Esophagus muscularis mucosa (tissue), 4 donors: ENCODE data around the gene SGCG. TPM values are rescaled to one million over a fixed set of nuclear protein-coding genes. Genes with fewer than 3 reads are reported as not detected.

Experiments used
- DNase-seq: peaks from one replicate; pipeline ENCODE4 v3.0.0-alpha.2; 2017; ENCODE audit errors: extremely low spot score
- H3K27ac ChIP-seq, 4 donors: fragments of 200-600 bp; sonication (generic); replicated peaks in 1 of 4; 1 replicate in 3 of 4; 2 replicates in 1 of 4; pipeline ENCODE4 v1.5.1; 2016 to 2019; ENCODE audit warnings: mild to moderate bottlenecking in 1 of 4
- H3K27me3 ChIP-seq, 4 donors: fragments of 200-600 bp; sonication (generic); one replicate each; pipeline versions ENCODE4 v1.5.1 to v1.6.0; 2016 to 2019
- H3K36me3 ChIP-seq, 4 donors: fragments of 200-600 bp; sonication (generic); one replicate each; pipeline ENCODE4 v1.5.1; 2016 to 2019
- H3K4me1 ChIP-seq, 4 donors: fragments of 200-600 bp; sonication (generic); one replicate each; pipeline ENCODE4 v1.5.1; 2016 to 2019
- H3K4me3 ChIP-seq, 4 donors: fragments of 200-600 bp; sonication (generic); 1 replicate in 2 of 4; 2 replicates in 2 of 4; pipeline ENCODE4 v1.5.1; 2016 to 2019; ENCODE audit warnings: mild to moderate bottlenecking in 4 of 4, moderate library complexity in 1 of 4
- H3K9me3 ChIP-seq, 4 donors: fragments of 200-600 bp; sonication (generic); 1 replicate in 3 of 4; 2 replicates in 1 of 4; pipeline ENCODE4 v1.5.1; 2016 to 2019
- CTCF ChIP-seq, 3 experiments: fragments of 200-600 bp in 2 of 3; fragments of 450-650 bp in 1 of 3; sonication (generic) in 2 of 3; IDR thresholded peaks; one replicate each; pipeline ENCODE4 v1.5.1; 2017 to 2019; ENCODE audit warnings: antibody characterized with exemption in 3 of 3, mild to moderate bottlenecking in 2 of 3, moderate library complexity in 1 of 3
- EP300 ChIP-seq: sonication (generic); formaldehyde crosslinking; IDR thresholded peaks from one replicate; pipeline ENCODE4 v1.6.1; 2017; ENCODE audit warnings: antibody characterized with exemption
- POLR2A ChIP-seq: fragments of 450-650 bp; IDR thresholded peaks from one replicate; pipeline ENCODE4 v1.6.1; 2017; ENCODE audit warnings: antibody characterized with exemption, moderate library complexity, mild to moderate bottlenecking, low read depth
- POLR2AphosphoS5 ChIP-seq, 2 donors: sonication (generic); formaldehyde crosslinking; IDR thresholded peaks; one replicate each; pipeline ENCODE4 v1.6.1; 2017; ENCODE audit warnings: antibody characterized with exemption in 2 of 2
- WGBS: methylation state at CpG from one replicate; pipeline ENCODE4 v1.1.5; 2018; 5-methylcytosine and 5-hydroxymethylcytosine counted together
- intact Hi-C: fragments of 100-400 bp; cut with DNase I; formaldehyde crosslinking; loops from one replicate; pipeline ENCODE4 v1.15.1; 2023
- total RNA-seq, 4 donors: library from RNA; depleted of rRNA; stranded (reverse); fragments of >200 nt; gene quantifications; one replicate each; pipeline versions ENCODE4 v1.1.0 to v1.2.1, GENCODE V29; 2016

SGCG gene
- total RNA-seq, 4 donors from 2014 or later = 0.42 to 1.7 (median 1.1) TPM

DNA sequence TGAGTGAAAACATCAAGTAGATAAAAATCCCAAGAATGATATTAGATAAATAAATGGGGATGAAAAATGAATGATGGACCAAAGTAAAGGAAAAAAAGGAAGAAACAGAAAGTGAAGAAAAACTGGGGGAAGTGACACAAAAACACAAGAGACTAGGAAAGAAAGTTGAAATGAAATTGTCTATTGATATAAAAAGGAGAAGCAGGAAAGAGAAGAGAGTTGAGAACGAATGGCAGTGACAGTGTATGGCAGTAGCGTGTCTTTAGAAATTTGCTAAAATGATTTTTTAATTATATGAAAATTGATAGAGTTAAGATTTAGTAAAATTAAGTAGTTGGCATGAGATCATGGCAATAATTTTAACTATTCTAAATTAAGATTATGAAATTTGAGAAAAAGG lies 36.3 kb upstream of the SGCG start:
- 66% methylated on average over 2 of the region's 2 CpGs for WGBS
- no peaks in the 10 kb centered on the region for H3K27me3 ChIP-seq
- intact Hi-C loops = no loop called here
- H3K4me3 ChIP-seq = no peak overlapping the region
- H3K4me1 ChIP-seq = peaks cover 0 to 12% (median 6%) of the 10 kb centered on the region in 4 donors
- no peaks in the 10 kb centered on the region for H3K9me3 ChIP-seq
- no peak overlapping the region for H3K27ac ChIP-seq
- TF ChIP-seq POLR2AphosphoS5 (IDR thresholded peaks at IDR 0.05) = no peak
- no peak for DNase-seq
- no peaks in the 10 kb centered on the region for H3K36me3 ChIP-seq

DNA sequence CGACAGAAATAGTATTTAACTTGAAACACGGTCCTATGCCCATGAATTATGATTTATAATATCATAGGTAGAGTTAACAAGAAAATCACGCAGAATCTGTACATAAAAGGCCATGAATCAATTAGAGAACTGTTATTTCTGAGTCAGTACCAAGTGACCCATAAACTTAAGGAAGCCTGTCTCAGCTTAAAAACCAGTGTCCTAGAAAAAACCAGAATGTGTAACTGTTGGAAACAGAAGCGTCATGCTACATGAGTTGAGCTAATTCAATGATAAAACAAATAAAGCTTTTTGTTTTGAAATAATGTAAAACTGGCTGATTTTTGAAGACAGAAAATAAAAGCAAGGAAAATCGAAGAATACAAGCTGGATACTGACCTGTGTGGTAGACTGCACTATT lies 34.8 kb upstream of the SGCG start:
- whole genome bisulfite sequencing = 78% methylated on average over 5 of the region's 5 CpGs
- Histone ChIP-seq H3K36me3 (no peaks in the 10 kb centered on the region), H3K27ac (no peak overlapping the region), H3K4me1 (peaks cover 0 to 12% (median 6%) of the 10 kb centered on the region in 4 donors), H3K27me3 (no peaks in the 10 kb centered on the region), H3K4me3 (no peak overlapping the region), H3K9me3 (no peaks in the 10 kb centered on the region)
- TF ChIP-seq CTCF (IDR thresholded peaks at IDR 0.05) (no peak), POLR2A (no peak), POLR2AphosphoS5 (IDR thresholded peaks at IDR 0.05) (no peak), EP300 (no peak)
- intact Hi-C loops = no loop called here
- no peak for DNase-seq

DNA sequence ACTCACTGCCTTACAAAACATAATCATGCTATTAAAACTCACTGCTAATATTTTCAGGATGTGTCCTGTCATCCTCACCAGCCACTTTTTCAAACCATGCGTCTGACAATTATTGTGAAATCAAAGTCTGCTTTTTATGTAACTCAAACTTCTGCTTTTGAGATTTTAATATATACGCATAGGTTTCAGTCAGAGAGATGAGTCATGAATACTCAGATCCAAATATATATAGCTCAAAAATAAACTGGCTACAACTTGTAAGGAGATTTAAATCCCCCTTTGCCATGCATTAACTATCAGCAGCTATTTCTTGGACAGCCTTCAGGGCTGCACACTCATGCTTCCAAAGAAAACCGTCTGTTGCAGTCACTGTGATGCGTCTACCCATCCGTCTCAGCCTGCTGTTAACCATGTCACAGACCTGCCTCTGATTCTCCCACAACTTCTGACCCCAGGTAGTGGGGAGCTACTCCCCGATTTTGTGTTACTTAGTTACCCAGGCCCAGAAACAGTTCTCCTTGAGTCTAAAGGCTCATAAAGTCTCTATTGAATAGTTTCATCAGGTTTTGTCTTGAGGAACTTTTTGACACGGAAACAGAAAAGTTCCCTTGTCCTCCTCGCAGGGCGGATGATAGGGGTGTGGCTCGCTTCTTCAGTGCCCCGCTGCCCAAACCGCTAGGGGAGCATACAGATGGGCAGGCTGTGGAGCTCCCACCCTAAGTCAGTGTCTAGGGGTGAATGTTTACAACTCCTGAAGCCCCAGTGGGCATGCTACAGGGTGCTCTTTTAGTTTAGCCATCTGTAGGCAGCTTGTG lies 33.8 kb upstream of the SGCG start:
- peaks cover 0 to 12% (median 6%) of the 10 kb centered on the region in 4 donors for H3K4me1 ChIP-seq
- H3K4me3 ChIP-seq = peak overlapping the region in 1 of 4 donors; percentile 8
- intact Hi-C loops = no loop called here
- no peaks in the 10 kb centered on the region for H3K9me3 ChIP-seq
- no peak for DNase-seq
- H3K36me3 ChIP-seq = no peaks in the 10 kb centered on the region
- WGBS = 36% methylated on average over 11 of the region's 12 CpGs
- no peak overlapping the region for H3K27ac ChIP-seq
- no peaks in the 10 kb centered on the region for H3K27me3 ChIP-seq
- TF ChIP-seq EP300 (no peak), CTCF (IDR thresholded peaks at IDR 0.05) (no peak), POLR2AphosphoS5 (IDR thresholded peaks at IDR 0.05) (no peak), POLR2A (no peak)

- Histone ChIP-seq H3K4me3 (no peak overlapping the region), H3K4me1 (peaks cover 0 to 12% (median 6%) of the 10 kb centered on the region in 4 donors), H3K36me3 (no peaks in the 10 kb centered on the region), H3K27ac (no peak overlapping the region), H3K9me3 (peaks cover 0 to 5% (median 0%) of the 10 kb centered on the region in 4 donors), H3K27me3 (no peaks in the 10 kb centered on the region)
- WGBS = 82% methylated on average over 10 of the region's 10 CpGs
- TF ChIP-seq CTCF (IDR thresholded peaks at IDR 0.05) (no peak), EP300 (no peak), POLR2AphosphoS5 (IDR thresholded peaks at IDR 0.05) (no peak), POLR2A (no peak)
- DNase-seq = no peak
- intact Hi-C loops = no loop called here
These were observed 33.0 kb upstream of the SGCG start for GRCh38 chr13:23147827-23148226.

- H3K4me1 ChIP-seq = peaks cover 0 to 18% (median 16%) of the 10 kb centered on the region in 4 donors
- no peak overlapping the region for H3K4me3 ChIP-seq
- TF ChIP-seq POLR2A = no peak
- TF ChIP-seq POLR2AphosphoS5 (IDR thresholded peaks at IDR 0.05) = no peak
- TF ChIP-seq EP300 = no peak
- TF ChIP-seq CTCF (IDR thresholded peaks at IDR 0.05) = no peak
- H3K9me3 ChIP-seq = peaks cover 0 to under 1% (median 0%) of the 10 kb centered on the region in 4 donors
- no peak overlapping the region for H3K27ac ChIP-seq
- intact Hi-C loops = no loop called here
- peaks cover 0 to 36% (median 2%) of the 10 kb centered on the region in 4 donors for H3K27me3 ChIP-seq
- no peak for DNase-seq
- no peaks in the 10 kb centered on the region for H3K36me3 ChIP-seq
- 45% methylated on average over 7 of the region's 7 CpGs for WGBS
These were observed 23.0 kb upstream of the SGCG start for GRCh38 chr13:23157781-23158180.
